PC-3 (cell line): ENCODE data around the gene ANGPTL2. TPM values are rescaled to one million over a fixed set of nuclear protein-coding genes. Genes with fewer than 3 reads are reported as not detected.

Experiments used
- ATAC-seq: fragments of 200-7000 bp; cut with Tn5 transposase; 2 replicates; pipeline ENCODE4 v1.9.1; 2020; ENCODE audit warnings: mild to moderate bottlenecking, moderate library complexity
- BruUV-seq: library from RNA; stranded (reverse); fragments of 400-500 nt; replicated peaks from 2 replicates; lab custom pipeline; 2021; lab: Mats Ljungman, UMichigan
- CTCF ChIA-PET: fragments of 300-600 bp; sonication (Branson Sonifier 250); formaldehyde crosslinking; loops from one replicate; lab custom pipeline; 2022; ENCODE audit warnings: antibody characterized with exemption; lab: Charles Lee
- POLR2A ChIA-PET: fragments of 300-600 bp; sonication (Branson Sonifier 250); formaldehyde crosslinking; loops from one replicate; lab custom pipeline; 2022; ENCODE audit warnings: antibody characterized with exemption; ENCODE audit not compliant: unreplicated experiment; lab: Charles Lee
- DNase-seq: peaks from one replicate; pipeline ENCODE4 v3.0.0-alpha.2; 2015
- H2AFZ ChIP-seq: fragments of 300-600 bp; sonication (generic); 2 replicates; pipeline ENCODE4 v1.6.0; 2016; ENCODE audit warnings: antibody characterized with exemption, low read length
- H3F3A ChIP-seq: fragments of 300-600 bp; sonication (generic); one replicate; pipeline ENCODE4 v1.6.0; 2017; ENCODE audit warnings: antibody characterized with exemption, low read length, control low read depth, mild to moderate bottlenecking; ENCODE audit not compliant: unreplicated experiment
- H3K27ac ChIP-seq: fragments of 300-600 bp; sonication (generic); 2 replicates; pipeline ENCODE4 v1.5.1; 2016; ENCODE audit warnings: mild to moderate bottlenecking, low read length
- H3K27me3 ChIP-seq: fragments of 300-600 bp; sonication (generic); 2 replicates; pipeline ENCODE4 v1.6.1; 2016; ENCODE audit warnings: low read length, mixed read lengths
- H3K36me3 ChIP-seq: fragments of 300-600 bp; sonication (generic); 2 replicates; pipeline ENCODE4 v1.6.1; 2016; ENCODE audit warnings: low read depth, mixed run types, low read length, mixed read lengths
- H3K4me1 ChIP-seq: fragments of 300-600 bp; sonication (generic); 2 replicates; pipeline ENCODE4 v1.5.1; 2016; ENCODE audit warnings: low read length; ENCODE audit not compliant: insufficient read depth
- H3K4me2 ChIP-seq: fragments of 300-600 bp; sonication (generic); 2 replicates; pipeline ENCODE4 v1.6.0; 2016; ENCODE audit warnings: low read length
- H3K4me3 ChIP-seq: fragments of 300-600 bp; sonication (generic); 2 replicates; pipeline ENCODE4 v1.5.1; 2016; ENCODE audit warnings: mild to moderate bottlenecking, low read length, mixed read lengths
- H3K79me2 ChIP-seq: fragments of 300-600 bp; sonication (generic); 2 replicates; pipeline ENCODE4 v1.6.1; 2017; ENCODE audit warnings: low read length, mixed read lengths
- H3K9ac ChIP-seq: fragments of 300-600 bp; sonication (generic); 2 replicates; pipeline ENCODE4 v1.6.0; 2016; ENCODE audit warnings: mild to moderate bottlenecking, low read length
- H3K9me2 ChIP-seq: fragments of 300-600 bp; sonication (generic); replicated peaks from 2 replicates; pipeline ENCODE4 v1.6.1; 2016; ENCODE audit warnings: mixed run types, low read length, mixed read lengths
- H3K9me3 ChIP-seq: fragments of 300-600 bp; sonication (generic); 2 replicates; pipeline ENCODE4 v1.6.1; 2016; ENCODE audit warnings: low read length, mixed read lengths
- H4K20me1 ChIP-seq: fragments of 300-600 bp; sonication (generic); 2 replicates; pipeline ENCODE4 v1.6.1; 2016; ENCODE audit warnings: low read length, mixed read lengths
- EZH2 ChIP-seq: fragments of 300-600 bp; sonication (generic); IDR thresholded peaks from one replicate; pipeline ENCODE4 v1.6.1; 2017; ENCODE audit warnings: antibody characterized with exemption, mild to moderate bottlenecking, low read length; ENCODE audit not compliant: unreplicated experiment
- EZH2phosphoT487 ChIP-seq: fragments of 300-600 bp; sonication (generic); IDR thresholded peaks from 2 replicates; pipeline ENCODE4 v1.6.1; 2018; ENCODE audit warnings: mild to moderate bottlenecking, antibody characterized with exemption, low read length, borderline replicate concordance
- intact Hi-C: fragments of 100-400 bp; cut with micrococcal nuclease; formaldehyde crosslinking; loops from 2 replicates; pipeline ENCODE4 v1.9.0; 2023
- total RNA-seq: library from RNA; depleted of rRNA; stranded (reverse); fragments of >200 nt; gene quantifications from 2 replicates; pipeline ENCODE4 v1.2.3, GENCODE V29; 2014
- TF ChIP-seq, protein P1 (sequence below): fragments of 300-600 bp; sonication (generic); conservative IDR thresholded peaks from 2 replicates; pipeline ENCODE4 v1.5.1; 2017; ENCODE audit warnings: antibody characterized with exemption, low read depth, mild to moderate bottlenecking, low read length

ANGPTL2 gene
- total RNA-seq, 1 experiment from 2014 or later: 0.07 TPM

- Histone ChIP-seq H3K36me3 (no peaks in the 10 kb centered on the region), H2AFZ (no peak overlapping the region), H3K4me3 (no peak overlapping the region), H3K79me2 (no peaks in the 10 kb centered on the region), H3K4me1 (peaks cover 17% of the 10 kb centered on the region), H3K9ac (no peak overlapping the region), H4K20me1 (no peaks in the 10 kb centered on the region), H3K9me3 (no peaks in the 10 kb centered on the region), H3K27ac (no peak overlapping the region), H3K9me2 (no peaks in the 10 kb centered on the region), H3K4me2 (no peak overlapping the region), H3F3A (no peaks in the 10 kb centered on the region), H3K27me3 (no peaks in the 10 kb centered on the region)
- CTCF ChIA-PET: no interaction called here
- no TSS peak for BruUV-seq
- ATAC-seq (no peak), DNase-seq (no peak)
- POLR2A ChIA-PET: no interaction called here
- TF ChIP-seq EZH2phosphoT487 (no peak), EZH2 (no peak)
- TF ChIP-seq, protein P1, sequence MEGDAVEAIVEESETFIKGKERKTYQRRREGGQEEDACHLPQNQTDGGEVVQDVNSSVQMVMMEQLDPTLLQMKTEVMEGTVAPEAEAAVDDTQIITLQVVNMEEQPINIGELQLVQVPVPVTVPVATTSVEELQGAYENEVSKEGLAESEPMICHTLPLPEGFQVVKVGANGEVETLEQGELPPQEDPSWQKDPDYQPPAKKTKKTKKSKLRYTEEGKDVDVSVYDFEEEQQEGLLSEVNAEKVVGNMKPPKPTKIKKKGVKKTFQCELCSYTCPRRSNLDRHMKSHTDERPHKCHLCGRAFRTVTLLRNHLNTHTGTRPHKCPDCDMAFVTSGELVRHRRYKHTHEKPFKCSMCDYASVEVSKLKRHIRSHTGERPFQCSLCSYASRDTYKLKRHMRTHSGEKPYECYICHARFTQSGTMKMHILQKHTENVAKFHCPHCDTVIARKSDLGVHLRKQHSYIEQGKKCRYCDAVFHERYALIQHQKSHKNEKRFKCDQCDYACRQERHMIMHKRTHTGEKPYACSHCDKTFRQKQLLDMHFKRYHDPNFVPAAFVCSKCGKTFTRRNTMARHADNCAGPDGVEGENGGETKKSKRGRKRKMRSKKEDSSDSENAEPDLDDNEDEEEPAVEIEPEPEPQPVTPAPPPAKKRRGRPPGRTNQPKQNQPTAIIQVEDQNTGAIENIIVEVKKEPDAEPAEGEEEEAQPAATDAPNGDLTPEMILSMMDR: no peak
- intact Hi-C loops: no loop called here
Measured at GRCh38 chr9:127162864-127163365, 40.5 kb upstream of the ANGPTL2 start.

GRCh38 chr9:127162046-127162863, 39.8 kb upstream of the ANGPTL2 start:
- Histone ChIP-seq H3K4me1 (peaks cover 16% of the 10 kb centered on the region), H3K79me2 (no peaks in the 10 kb centered on the region), H3K4me3 (no peak overlapping the region), H3K27ac (no peak overlapping the region), H3K36me3 (no peaks in the 10 kb centered on the region), H3K27me3 (no peaks in the 10 kb centered on the region), H3K9me3 (no peaks in the 10 kb centered on the region), H3K9ac (no peak overlapping the region), H4K20me1 (no peaks in the 10 kb centered on the region), H3K9me2 (no peaks in the 10 kb centered on the region), H3F3A (no peaks in the 10 kb centered on the region), H2AFZ (no peak overlapping the region), H3K4me2 (no peak overlapping the region)
- no TSS peak for BruUV-seq
- ChIA-PET POLR2A (no interaction called here), CTCF (no interaction called here)
- intact Hi-C loops: no loop called here
- no peak; the same call in 1 of the 2 replicates for ATAC-seq
- TF ChIP-seq, protein P1: no peak
- no peak for TF ChIP-seq EZH2
- TF ChIP-seq EZH2phosphoT487: no peak
- DNase-seq: peak; percentile 2
